Endothelial cell of umbilical vein (primary cell): ENCODE data around the gene SNAPC4. TPM values are rescaled to one million over a fixed set of nuclear protein-coding genes. Genes with fewer than 3 reads are reported as not detected.

Experiments used
- BruUV-seq: library from RNA; stranded (reverse); fragments of 400-500 nt; replicated peaks from 2 replicates; lab custom pipeline; 2021; lab: Mats Ljungman, UMichigan
- CTCF ChIA-PET: fragments of 300-600, 350-600 bp; sonication (Branson Sonifier 250); formaldehyde crosslinking; loops from one replicate; lab custom pipeline; 2021; ENCODE audit warnings: antibody characterized with exemption, inconsistent platforms; lab: Charles Lee
- POLR2A ChIA-PET: fragments of 300-600, 350-600 bp; sonication (Branson Sonifier 250); formaldehyde crosslinking; loops from one replicate; lab custom pipeline; 2021; ENCODE audit warnings: antibody characterized with exemption, inconsistent platforms; lab: Charles Lee
- DNase-seq: peaks from one replicate; pipeline ENCODE4 v3.0.0-alpha.2; 2011; ENCODE audit warnings: low read depth, low spot score
- FAIRE-seq: peaks from 2 replicates; lab custom pipeline; 2011; peaks lifted over from hg19 to GRCh38; lab: Jason Lieb, UNC
- H2AFZ ChIP-seq: 2 replicates; pipeline ENCODE4 v1.6.0; 2012; ENCODE audit warnings: low read depth, low read length, control low read depth, inconsistent platforms
- H3K27ac ChIP-seq: 2 replicates; pipeline ENCODE4 v1.5.1; 2011; ENCODE audit warnings: low read depth, mild to moderate bottlenecking, control low read depth, low read length, moderate library complexity; ENCODE audit not compliant: insufficient read depth
- H3K27me3 ChIP-seq, 2 experiments: 2 replicates each; pipeline versions ENCODE4 v1.6.0 to v1.6.1; 2011; ENCODE audit warnings: low read length in 2 of 2, mixed read lengths in 1 of 2; ENCODE audit not compliant: control insufficient read depth in 2 of 2, insufficient read depth in 2 of 2
- H3K36me3 ChIP-seq, 2 experiments: 2 replicates in 1 of 2; 3 replicates in 1 of 2; pipeline ENCODE4 v1.5.1; 2011; ENCODE audit warnings: low read length in 2 of 2, mild to moderate bottlenecking in 1 of 2, moderate library complexity in 1 of 2; ENCODE audit not compliant: control insufficient read depth in 2 of 2, insufficient read depth in 2 of 2; ENCODE audit errors: extremely low read depth in 1 of 2
- H3K4me1 ChIP-seq: 3 replicates; pipeline ENCODE4 v1.5.1; 2011; ENCODE audit warnings: mild to moderate bottlenecking, low read length; ENCODE audit not compliant: control insufficient read depth, insufficient read depth; ENCODE audit errors: extremely low read depth
- H3K4me2 ChIP-seq: 2 replicates; pipeline ENCODE4 v1.6.1; 2011; ENCODE audit warnings: low read length, control low read depth, mixed read lengths; ENCODE audit not compliant: insufficient read depth
- H3K4me3 ChIP-seq, 3 experiments: fragments of 200-600 bp in 1 of 3; sonication (generic), shearing (Covaris generic) in 1 of 3; replicated peaks in 1 of 3; 2 replicates each; pipeline ENCODE4 v1.5.1; 2011 to 2016; ENCODE audit warnings: control low read depth in 3 of 3, low read length in 3 of 3, mild to moderate bottlenecking in 2 of 3, inconsistent platforms in 1 of 3, low read depth in 1 of 3, moderate library complexity in 1 of 3; ENCODE audit not compliant: insufficient read depth in 1 of 3
- H3K79me2 ChIP-seq: 2 replicates; pipeline ENCODE4 v1.6.0; 2012; ENCODE audit warnings: low read length, inconsistent platforms; ENCODE audit not compliant: control insufficient read depth, insufficient read depth
- H3K9ac ChIP-seq: replicated peaks from 2 replicates; pipeline ENCODE3; 2011; ENCODE audit warnings: low read length, control low read depth; ENCODE audit not compliant: insufficient read depth; ENCODE audit errors: extremely low read depth
- H3K9me1 ChIP-seq: replicated peaks from 3 replicates; pipeline ENCODE4 v1.6.0; 2011; ENCODE audit warnings: mild to moderate bottlenecking, low read length; ENCODE audit not compliant: control insufficient read depth, insufficient read depth; ENCODE audit errors: extremely low read depth
- H3K9me3 ChIP-seq: replicated peaks from 2 replicates; pipeline ENCODE4 v1.5.1; 2012; ENCODE audit warnings: low read length, inconsistent platforms; ENCODE audit not compliant: control insufficient read depth, insufficient read depth
- H4K20me1 ChIP-seq: replicated peaks from 2 replicates; pipeline ENCODE3; 2011; ENCODE audit warnings: mild to moderate bottlenecking, low read length; ENCODE audit not compliant: control insufficient read depth, insufficient read depth; ENCODE audit errors: extremely low read depth
- EZH2 ChIP-seq: IDR thresholded peaks from 2 replicates; pipeline ENCODE4 v1.6.1; 2012; ENCODE audit warnings: borderline replicate concordance, low read depth, mild to moderate bottlenecking, moderate library complexity, low read length, inconsistent platforms; ENCODE audit not compliant: severe bottlenecking
- FOS ChIP-seq: IDR thresholded peaks from 2 replicates; pipeline ENCODE4 v1.6.1; 2011; ENCODE audit warnings: mild to moderate bottlenecking, low read length, moderate library complexity, borderline replicate concordance; ENCODE audit not compliant: insufficient read depth
- GATA2 ChIP-seq: IDR thresholded peaks from 2 replicates; pipeline ENCODE4 v1.7.0; 2011; ENCODE audit warnings: low read depth, mild to moderate bottlenecking, moderate library complexity, mixed read lengths, low read length; ENCODE audit not compliant: insufficient read length, insufficient read depth
- JUN ChIP-seq: IDR thresholded peaks from 2 replicates; pipeline ENCODE4 v1.6.1; 2011; ENCODE audit warnings: borderline replicate concordance, low read depth; ENCODE audit not compliant: insufficient read length, insufficient read depth
- MYC ChIP-seq: IDR thresholded peaks from one replicate; pipeline ENCODE4 v1.6.1; 2011; ENCODE audit warnings: mild to moderate bottlenecking, low read depth, low read length
- POLR2A ChIP-seq: IDR thresholded peaks from 2 replicates; pipeline ENCODE4 v1.6.1; 2012; ENCODE audit warnings: low read depth, mild to moderate bottlenecking, control low read depth, low read length
- POLR2AphosphoS5 ChIP-seq: IDR thresholded peaks from 2 replicates; pipeline ENCODE4 v1.6.1; 2012; ENCODE audit warnings: low read depth, mild to moderate bottlenecking, control low read depth, low read length, moderate library complexity; ENCODE audit not compliant: insufficient read depth
- dilution Hi-C: fragments of 300-500 bp; cut with MboI; formaldehyde crosslinking; loops from one replicate; pipeline ENCODE4 v1.15.0; 2019; ENCODE audit warnings: low sequenced_read_pairs; ENCODE audit not compliant: extremely low pct_ligation_motif_present
- intact Hi-C: fragments of 100-400 bp; cut with micrococcal nuclease; formaldehyde crosslinking; loops from one replicate; pipeline ENCODE4 v1.10.0; 2022
- polyA plus RNA-seq, 4 experiments: library from polyadenylated mRNA; depleted of rRNA in 3 of 4; stranded (reverse) in 3 of 4; unstranded in 1 of 4; fragments of >200 nt; gene quantifications; 2 replicates each; pipeline versions ENCODE4 v1.2.1 to v1.2.3, GENCODE V29; 2011 to 2012; ENCODE audit warnings: missing spikeins in 1 of 4
- total RNA-seq: library from RNA; stranded (reverse); gene quantifications from 2 replicates; pipeline ENCODE4 v1.2.3, GENCODE V29; 2021
- TF ChIP-seq, protein P1 (sequence below): IDR thresholded peaks from 2 replicates; pipeline ENCODE4 v1.6.1; 2011; ENCODE audit not compliant: insufficient read depth, insufficient read length
- TF ChIP-seq, protein P2 (sequence below), 2 donors: IDR thresholded peaks; 1 replicate in 1 of 2; 2 replicates in 1 of 2; pipeline ENCODE4 v1.5.1; 2011; ENCODE audit warnings: low read length in 2 of 2, mild to moderate bottlenecking in 2 of 2, moderate library complexity in 2 of 2, control low read depth in 1 of 2, inconsistent platforms in 1 of 2, low read depth in 1 of 2; ENCODE audit not compliant: insufficient read depth in 1 of 2; ENCODE audit errors: extremely low read depth in 1 of 2

SNAPC4 gene
- total and polyA plus RNA-seq, 2 donors (not counting 3 experiments of a cell fraction or from before 2014, with no cell fraction given), result 6.7 to 17.5 TPM

DNA sequence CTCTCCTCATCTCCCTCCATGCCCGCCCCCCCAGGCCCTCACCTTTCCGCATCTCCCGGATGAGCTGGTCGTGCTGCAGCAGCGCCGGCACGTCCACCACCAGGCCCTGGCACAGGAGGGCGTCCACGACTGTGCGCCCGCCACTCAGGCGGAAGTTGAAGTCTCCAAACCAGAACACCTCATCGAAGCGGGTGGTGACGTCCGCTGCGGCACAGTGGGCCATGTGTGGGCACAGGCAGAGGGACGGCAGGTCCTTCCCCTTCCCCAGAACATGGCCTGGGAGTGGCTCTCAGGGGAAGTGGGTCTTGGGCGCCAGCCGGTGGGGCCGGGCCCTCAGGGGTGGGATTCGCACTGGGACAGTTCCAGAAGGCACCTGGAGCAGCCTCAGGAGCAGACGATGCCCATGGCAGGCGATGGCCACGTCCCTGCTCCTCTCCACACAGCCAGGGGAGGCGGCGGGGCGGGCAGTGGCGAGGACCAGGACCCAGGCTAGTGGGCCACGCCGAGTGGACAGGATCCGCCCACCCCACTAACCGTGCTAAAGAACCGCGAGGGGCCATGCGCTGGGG lies 31.9 kb upstream of the SNAPC4 start:
- H3K36me3 ChIP-seq, result peaks cover 3 to 17% of the 10 kb centered on the region in 2 experiments
- no peaks in the 10 kb centered on the region for H3K9me1 ChIP-seq
- FAIRE-seq (no peak), DNase-seq (no peak)
- no peaks in the 10 kb centered on the region for H4K20me1 ChIP-seq
- BruUV-seq, result no TSS peak
- H3K4me2 ChIP-seq, result no peak overlapping the region
- no peaks in the 10 kb centered on the region for H3K4me1 ChIP-seq
- H3K9me3 ChIP-seq, result no peaks in the 10 kb centered on the region
- ChIA-PET CTCF (no interaction called here), POLR2A (no interaction called here)
- no peaks in the 10 kb centered on the region for H3K27me3 ChIP-seq
- no peak overlapping the region for H2AFZ ChIP-seq
- peaks cover 22% of the 10 kb centered on the region for H3K79me2 ChIP-seq
- H3K9ac ChIP-seq, result no peak overlapping the region
- intact Hi-C loops (no loop called here), dilution Hi-C loops (no loop called here)
- no peak for TF ChIP-seq EZH2
- no peak for TF ChIP-seq GATA2
- TF ChIP-seq, protein P1, sequence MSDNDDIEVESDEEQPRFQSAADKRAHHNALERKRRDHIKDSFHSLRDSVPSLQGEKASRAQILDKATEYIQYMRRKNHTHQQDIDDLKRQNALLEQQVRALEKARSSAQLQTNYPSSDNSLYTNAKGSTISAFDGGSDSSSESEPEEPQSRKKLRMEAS, result no peak
- TF ChIP-seq FOS, result no peak
- no peak for TF ChIP-seq JUN
- TF ChIP-seq, protein P2, sequence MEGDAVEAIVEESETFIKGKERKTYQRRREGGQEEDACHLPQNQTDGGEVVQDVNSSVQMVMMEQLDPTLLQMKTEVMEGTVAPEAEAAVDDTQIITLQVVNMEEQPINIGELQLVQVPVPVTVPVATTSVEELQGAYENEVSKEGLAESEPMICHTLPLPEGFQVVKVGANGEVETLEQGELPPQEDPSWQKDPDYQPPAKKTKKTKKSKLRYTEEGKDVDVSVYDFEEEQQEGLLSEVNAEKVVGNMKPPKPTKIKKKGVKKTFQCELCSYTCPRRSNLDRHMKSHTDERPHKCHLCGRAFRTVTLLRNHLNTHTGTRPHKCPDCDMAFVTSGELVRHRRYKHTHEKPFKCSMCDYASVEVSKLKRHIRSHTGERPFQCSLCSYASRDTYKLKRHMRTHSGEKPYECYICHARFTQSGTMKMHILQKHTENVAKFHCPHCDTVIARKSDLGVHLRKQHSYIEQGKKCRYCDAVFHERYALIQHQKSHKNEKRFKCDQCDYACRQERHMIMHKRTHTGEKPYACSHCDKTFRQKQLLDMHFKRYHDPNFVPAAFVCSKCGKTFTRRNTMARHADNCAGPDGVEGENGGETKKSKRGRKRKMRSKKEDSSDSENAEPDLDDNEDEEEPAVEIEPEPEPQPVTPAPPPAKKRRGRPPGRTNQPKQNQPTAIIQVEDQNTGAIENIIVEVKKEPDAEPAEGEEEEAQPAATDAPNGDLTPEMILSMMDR (IDR thresholded peaks at IDR 0.05; ENCODE audit: extremely low read depth in 1 of 2, insufficient read depth in 1 of 2, low read depth in 1 of 2, low read length in 2 of 2), result no peak
- no peak for TF ChIP-seq POLR2A
- no peak for TF ChIP-seq MYC
- TF ChIP-seq POLR2AphosphoS5, result no peak
- H3K27ac ChIP-seq, result no peak overlapping the region
- no peak overlapping the region for H3K4me3 ChIP-seq
